ENCODE data around the gene OR7A5.
"Not testable (repeated sequence)": the region's sequence is repeated elsewhere in the genome, so short reads cannot be mapped to it uniquely, and the experiment has no call there.

- TF ChIP-seq, protein P1, sequence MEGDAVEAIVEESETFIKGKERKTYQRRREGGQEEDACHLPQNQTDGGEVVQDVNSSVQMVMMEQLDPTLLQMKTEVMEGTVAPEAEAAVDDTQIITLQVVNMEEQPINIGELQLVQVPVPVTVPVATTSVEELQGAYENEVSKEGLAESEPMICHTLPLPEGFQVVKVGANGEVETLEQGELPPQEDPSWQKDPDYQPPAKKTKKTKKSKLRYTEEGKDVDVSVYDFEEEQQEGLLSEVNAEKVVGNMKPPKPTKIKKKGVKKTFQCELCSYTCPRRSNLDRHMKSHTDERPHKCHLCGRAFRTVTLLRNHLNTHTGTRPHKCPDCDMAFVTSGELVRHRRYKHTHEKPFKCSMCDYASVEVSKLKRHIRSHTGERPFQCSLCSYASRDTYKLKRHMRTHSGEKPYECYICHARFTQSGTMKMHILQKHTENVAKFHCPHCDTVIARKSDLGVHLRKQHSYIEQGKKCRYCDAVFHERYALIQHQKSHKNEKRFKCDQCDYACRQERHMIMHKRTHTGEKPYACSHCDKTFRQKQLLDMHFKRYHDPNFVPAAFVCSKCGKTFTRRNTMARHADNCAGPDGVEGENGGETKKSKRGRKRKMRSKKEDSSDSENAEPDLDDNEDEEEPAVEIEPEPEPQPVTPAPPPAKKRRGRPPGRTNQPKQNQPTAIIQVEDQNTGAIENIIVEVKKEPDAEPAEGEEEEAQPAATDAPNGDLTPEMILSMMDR (IDR thresholded peaks at IDR 0.05) = not testable (repeated sequence)
- TF ChIP-seq POLR2AphosphoS5, POLR2A (IDR thresholded peaks at IDR 0.05): not testable (repeated sequence)
Observed at GRCh38 chr19:14784730-14785101, 50.3 kb downstream of the OR7A5 start.

All from prostate gland (tissue), 2 donors.